ENCODE data around the gene GRAP2.

Gene GRAP2

GRCh38 chr22:39932166-39932565, 31.3 kb downstream of the GRAP2 start:
- DNase-seq (ENCODE audit: low read depth in 1 of 2, low spot score in 1 of 2), result no peak
- H3K27me3 ChIP-seq (ENCODE audit: insufficient read depth, poor library complexity, severe bottlenecking), result peaks cover 7% of the 10 kb centered on the region
- no peak for TF ChIP-seq SPI1 (IDR thresholded peaks at IDR 0.05; ENCODE audit: borderline replicate concordance, low read depth)
- no peak overlapping the region for H3K4me3 ChIP-seq (replicated peaks; ENCODE audit: insufficient read depth, low read length)
- no peak overlapping the region for H3K27ac ChIP-seq (replicated peaks)

- H3K27me3 ChIP-seq (ENCODE audit: insufficient read depth, poor library complexity, severe bottlenecking), result peaks cover 13% of the 10 kb centered on the region
- peak; percentile 15 to 50 for DNase-seq (ENCODE audit: low read depth in 1 of 2, low spot score in 1 of 2)
Observed at GRCh38 chr22:39932918-39933649, 32.2 kb downstream of the GRAP2 start.

GRCh38 chr22:39933741-39934140, 32.9 kb downstream of the GRAP2 start:
- Histone ChIP-seq H3K4me3 (replicated peaks; ENCODE audit: insufficient read depth, low read length) (no peak overlapping the region), H3K27ac (replicated peaks) (no peak overlapping the region), H3K27me3 (ENCODE audit: insufficient read depth, poor library complexity, severe bottlenecking) (peaks cover 14% of the 10 kb centered on the region)

More at GRCh38 chr22:39932918-39933649, 32.2 kb downstream of the GRAP2 start:
- H3K4me3 ChIP-seq (replicated peaks; ENCODE audit: insufficient read depth, low read length), result no peak overlapping the region
- no peak overlapping the region for H3K27ac ChIP-seq (replicated peaks)
- TF ChIP-seq GABPA (IDR thresholded peaks at IDR 0.05; ENCODE audit: low read depth) (no peak), CTCF (IDR thresholded peaks at IDR 0.05; ENCODE audit: insufficient read depth, low read length) (peak; percentile 68)

GRCh38 chr22:39935116-39935515, 34.2 kb downstream of the GRAP2 start:
- H3K27ac ChIP-seq (replicated peaks), result no peak overlapping the region
- no peak for TF ChIP-seq GABPA (IDR thresholded peaks at IDR 0.05; ENCODE audit: low read depth)
- TF ChIP-seq REST (IDR thresholded peaks at IDR 0.05; ENCODE audit: insufficient replicate concordance, low read depth), result no peak
- no peak for TF ChIP-seq CTCF (IDR thresholded peaks at IDR 0.05; ENCODE audit: insufficient read depth, low read length)
- H3K27me3 ChIP-seq (ENCODE audit: insufficient read depth, poor library complexity, severe bottlenecking), result peaks cover 14% of the 10 kb centered on the region
- no peak for DNase-seq (ENCODE audit: low read depth in 1 of 2, low spot score in 1 of 2)
- no peak overlapping the region for H3K4me3 ChIP-seq (replicated peaks; ENCODE audit: insufficient read depth, low read length)

More at GRCh38 chr22:39933741-39934140, 32.9 kb downstream of the GRAP2 start:
- no peak for DNase-seq (ENCODE audit: low read depth in 1 of 2, low spot score in 1 of 2)
- TF ChIP-seq CTCF (IDR thresholded peaks at IDR 0.05; ENCODE audit: insufficient read depth, low read length), result no peak
- TF ChIP-seq SPI1 (IDR thresholded peaks at IDR 0.05; ENCODE audit: borderline replicate concordance, low read depth), result no peak
- TF ChIP-seq GABPA (IDR thresholded peaks at IDR 0.05; ENCODE audit: low read depth), result no peak
- no peak for TF ChIP-seq REST (IDR thresholded peaks at IDR 0.05; ENCODE audit: insufficient replicate concordance, low read depth)
- no peak for TF ChIP-seq POLR2AphosphoS5 (IDR thresholded peaks at IDR 0.05; ENCODE audit: low read depth)
